Measurements from ENCODE around the gene NELFA. TPM values are rescaled to one million over a fixed set of nuclear protein-coding genes. Genes with fewer than 3 reads are reported as not detected.

NELFA gene
- total and polyA plus RNA-seq, 2 donors from 2014 or later, result 17.8 to 39.1 TPM

DNA sequence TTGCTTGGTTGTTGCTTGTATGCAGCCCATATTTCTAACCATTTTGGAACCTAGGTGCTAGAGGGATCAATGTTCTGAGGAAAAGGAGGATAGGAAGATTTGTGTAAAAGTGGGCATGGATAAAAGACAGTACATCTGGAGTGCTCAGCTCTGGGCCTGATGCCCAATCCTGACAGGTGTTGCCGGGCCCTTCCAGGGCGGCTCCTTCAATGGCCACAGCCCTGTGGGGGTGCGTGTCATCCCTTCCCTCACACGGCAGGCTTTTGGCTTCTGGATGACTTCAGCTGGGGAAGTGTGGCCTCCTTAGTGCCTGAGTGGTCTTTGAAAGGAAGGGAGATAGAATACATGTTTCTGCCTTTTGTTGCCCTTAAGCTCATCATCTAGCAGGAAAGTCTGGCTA, 47.2 kb downstream of the NELFA start:
- H3K27me3 ChIP-seq (ENCODE audit: control insufficient read depth, insufficient read depth, low read length), result no peaks in the 10 kb centered on the region
- H3K36me3 ChIP-seq (ENCODE audit: control insufficient read depth in 2 of 3, insufficient read depth in 3 of 3, low read length in 3 of 3), result peaks cover 2 to 28% (median 5%) of the 10 kb centered on the region in 3 donors
- intact Hi-C loops (cut with DNase I), result no loop called here
- no peak for DNase-seq
- no peaks in the 10 kb centered on the region for H3K9me3 ChIP-seq (ENCODE audit: control insufficient read depth in 2 of 3, insufficient read depth in 1 of 3, low read length in 3 of 3)
- H3K4me3 ChIP-seq (ENCODE audit: low read length in 3 of 3), result no peak overlapping the region
- no peak overlapping the region for H3K27ac ChIP-seq (ENCODE audit: low read depth in 2 of 2, low read length in 2 of 2)
- no peak for FAIRE-seq
- no peak overlapping the region for H3K9ac ChIP-seq (ENCODE audit: low read length in 3 of 3)
- no peak for TF ChIP-seq CTCF (IDR thresholded peaks at IDR 0.05; ENCODE audit: borderline replicate concordance, extremely low read depth, insufficient read depth)
- H3K4me1 ChIP-seq (ENCODE audit: control insufficient read depth in 2 of 3, insufficient read depth in 2 of 3, low read depth in 1 of 3, low read length in 3 of 3), result no peaks in the 10 kb centered on the region

- FAIRE-seq, result no peak
- no peak overlapping the region for H3K27ac ChIP-seq (ENCODE audit: low read depth in 2 of 2, low read length in 2 of 2)
- DNase-seq, result no peak
- no peak for TF ChIP-seq CTCF (IDR thresholded peaks at IDR 0.05; ENCODE audit: borderline replicate concordance, extremely low read depth, insufficient read depth)
- H3K9me3 ChIP-seq (ENCODE audit: control insufficient read depth in 2 of 3, insufficient read depth in 1 of 3, low read length in 3 of 3), result no peaks in the 10 kb centered on the region
- H3K4me3 ChIP-seq (ENCODE audit: low read length in 3 of 3), result no peak overlapping the region
- H3K36me3 ChIP-seq (ENCODE audit: control insufficient read depth in 2 of 3, insufficient read depth in 3 of 3, low read length in 3 of 3), result peaks cover 2 to 28% (median 5%) of the 10 kb centered on the region in 3 donors
- intact Hi-C loops (cut with DNase I), result no loop called here
- no peak overlapping the region for H3K9ac ChIP-seq (ENCODE audit: low read length in 3 of 3)
- H3K27me3 ChIP-seq (ENCODE audit: control insufficient read depth, insufficient read depth, low read length), result no peaks in the 10 kb centered on the region
- no peaks in the 10 kb centered on the region for H3K4me1 ChIP-seq (ENCODE audit: control insufficient read depth in 2 of 3, insufficient read depth in 2 of 3, low read depth in 1 of 3, low read length in 3 of 3)
Observed at GRCh38 chr4:1961038-1961437, 47.7 kb downstream of the NELFA start.

- DNase-seq, result peak in 1 of 5 donors; percentile 12
- H3K9me3 ChIP-seq (ENCODE audit: control insufficient read depth in 2 of 3, insufficient read depth in 1 of 3, low read length in 3 of 3), result no peaks in the 10 kb centered on the region
- FAIRE-seq, result no peak
- intact Hi-C loops (cut with DNase I), result no loop called here
- no peaks in the 10 kb centered on the region for H3K4me1 ChIP-seq (ENCODE audit: control insufficient read depth in 2 of 3, insufficient read depth in 2 of 3, low read depth in 1 of 3, low read length in 3 of 3)
- H3K4me3 ChIP-seq (ENCODE audit: low read length in 3 of 3), result no peak overlapping the region
- H3K27ac ChIP-seq (ENCODE audit: low read depth in 2 of 2, low read length in 2 of 2), result no peak overlapping the region
- H3K36me3 ChIP-seq (ENCODE audit: control insufficient read depth in 2 of 3, insufficient read depth in 3 of 3, low read length in 3 of 3), result peaks cover 2 to 32% (median 5%) of the 10 kb centered on the region in 3 donors
- no peak for TF ChIP-seq CTCF (IDR thresholded peaks at IDR 0.05; ENCODE audit: borderline replicate concordance, extremely low read depth, insufficient read depth)
- no peaks in the 10 kb centered on the region for H3K27me3 ChIP-seq (ENCODE audit: control insufficient read depth, insufficient read depth, low read length)
- H3K9ac ChIP-seq (ENCODE audit: low read length in 3 of 3), result no peak overlapping the region
Observed at GRCh38 chr4:1960170-1960825, 48.5 kb downstream of the NELFA start.

- Histone ChIP-seq H3K9me3 (ENCODE audit: control insufficient read depth in 2 of 3, insufficient read depth in 1 of 3, low read length in 3 of 3) (no peaks in the 10 kb centered on the region), H3K27me3 (ENCODE audit: control insufficient read depth, insufficient read depth, low read length) (no peaks in the 10 kb centered on the region), H3K4me1 (ENCODE audit: control insufficient read depth in 2 of 3, insufficient read depth in 2 of 3, low read depth in 1 of 3, low read length in 3 of 3) (no peaks in the 10 kb centered on the region), H3K9ac (ENCODE audit: low read length in 3 of 3) (no peak overlapping the region), H3K4me3 (ENCODE audit: low read length in 3 of 3) (no peak overlapping the region), H3K27ac (ENCODE audit: low read depth in 2 of 2, low read length in 2 of 2) (no peak overlapping the region), H3K36me3 (ENCODE audit: control insufficient read depth in 2 of 3, insufficient read depth in 3 of 3, low read length in 3 of 3) (peaks cover 2 to 33% (median 5%) of the 10 kb centered on the region in 3 donors)
- no peak for TF ChIP-seq CTCF (IDR thresholded peaks at IDR 0.05; ENCODE audit: borderline replicate concordance, extremely low read depth, insufficient read depth)
- intact Hi-C loops (cut with DNase I), result no loop called here
- FAIRE-seq (no peak), DNase-seq (no peak)
Observed at GRCh38 chr4:1959104-1959384, 49.7 kb downstream of the NELFA start.
